HepG2 (cell line): Measurements from ENCODE around the gene STX5. TPM values are rescaled to one million over a fixed set of nuclear protein-coding genes. Genes with fewer than 3 reads are reported as not detected.

Source experiments
- KDM5B ChIP-seq: sonication (generic); formaldehyde crosslinking; IDR thresholded peaks from 2 replicates; pipeline ENCODE4 v1.4.0; 2020; ENCODE audit warnings: missing genetic modification reagents, mild to moderate bottlenecking, borderline replicate concordance
- RAD21 ChIP-seq: fragments of 450-650 bp; formaldehyde crosslinking; IDR thresholded peaks from 2 replicates; pipeline ENCODE4 v1.5.0; 2020; ENCODE audit warnings: mild to moderate bottlenecking
- TAF1 ChIP-seq: sonication (generic); formaldehyde crosslinking; IDR thresholded peaks from 2 replicates; pipeline ENCODE4 v1.4.0; 2020; ENCODE audit warnings: missing genetic modification reagents
- TMF1 ChIP-seq: sonication (generic); formaldehyde crosslinking; IDR thresholded peaks from 2 replicates; pipeline ENCODE4 v1.8.1; 2022; ENCODE audit warnings: low read depth, missing genetic modification reagents
- XBP1 ChIP-seq: sonication (generic); formaldehyde crosslinking; IDR thresholded peaks from 2 replicates; pipeline ENCODE4 v1.5.0; 2020; ENCODE audit warnings: missing genetic modification reagents
- ZNF264 ChIP-seq: sonication (generic); formaldehyde crosslinking; IDR thresholded peaks from 2 replicates; pipeline ENCODE4 v1.4.0; 2020; ENCODE audit warnings: missing genetic modification reagents
- ZNF317 ChIP-seq: sonication (generic); formaldehyde crosslinking; IDR thresholded peaks from 2 replicates; pipeline ENCODE4 v1.5.0; 2020; ENCODE audit warnings: mild to moderate bottlenecking, missing genetic modification reagents
- ZNF432 ChIP-seq: sonication (generic); formaldehyde crosslinking; IDR thresholded peaks from 2 replicates; pipeline ENCODE4 v1.5.0; 2020; ENCODE audit warnings: missing genetic modification reagents, mild to moderate bottlenecking, borderline replicate concordance
- ZNF776 ChIP-seq: sonication (generic); formaldehyde crosslinking; IDR thresholded peaks from 2 replicates; pipeline ENCODE4 v1.4.0; 2020; ENCODE audit warnings: mild to moderate bottlenecking, missing genetic modification reagents
- ZNF788 ChIP-seq: sonication (generic); formaldehyde crosslinking; IDR thresholded peaks from 2 replicates; pipeline ENCODE4 v1.5.0; 2020; ENCODE audit warnings: mild to moderate bottlenecking, missing genetic modification reagents, borderline replicate concordance
- polyA plus RNA-seq, 8 experiments: library from polyadenylated mRNA; depleted of rRNA in 3 of 8; stranded (reverse) in 7 of 8; unstranded in 1 of 8; fragments of >200 nt; fragmentation: Illumina TruSeq in 4 of 8; extraction: Trizol in 4 of 8; gene quantifications; 2 replicates each; pipeline versions ENCODE4 v1.2.1 to v1.2.3, GENCODE V29; 2011 to 2016; ENCODE audit warnings: low read depth in 4 of 8, missing spikeins in 1 of 8, mixed read lengths in 1 of 8; ENCODE audit not compliant: insufficient read depth in 1 of 8
- total RNA-seq, 5 experiments: library from RNA; depleted of rRNA; stranded (reverse); fragments of >200 nt; fragmentation: Illumina TruSeq; extraction: Trizol; gene quantifications; 2 replicates each; pipeline ENCODE4 v1.2.3, GENCODE V29; 2016; ENCODE audit warnings: low read depth in 1 of 5
- TF ChIP-seq, protein P1 (sequence below): sonication (generic); formaldehyde crosslinking; IDR thresholded peaks from 2 replicates; pipeline ENCODE4 v1.4.0; 2020; ENCODE audit warnings: missing genetic modification reagents
- TF ChIP-seq, protein P2 (sequence below): sonication (generic); formaldehyde crosslinking; IDR thresholded peaks from 2 replicates; pipeline ENCODE4 v1.4.0; 2020; ENCODE audit warnings: mild to moderate bottlenecking, low read depth, missing genetic modification reagents
- TF ChIP-seq, protein P3 (sequence below): sonication (generic); formaldehyde crosslinking; IDR thresholded peaks from 2 replicates; pipeline ENCODE4; 2020; ENCODE audit warnings: missing genetic modification reagents, mild to moderate bottlenecking, borderline replicate concordance
- TF ChIP-seq, protein P4 (sequence below), 2 experiments: IDR thresholded peaks; 2 replicates each; pipeline ENCODE4 v1.6.1; 2011 to 2012; ENCODE audit warnings: low read length in 2 of 2, borderline replicate concordance in 1 of 2, low read depth in 1 of 2, mild to moderate bottlenecking in 1 of 2, moderate library complexity in 1 of 2

STX5 gene
- total and polyA plus RNA-seq, 2 of the 13 experiments (the other 11 are each of a cell fraction or from before 2014, with no cell fraction given) = 26.9 to 30.0 TPM

DNA sequence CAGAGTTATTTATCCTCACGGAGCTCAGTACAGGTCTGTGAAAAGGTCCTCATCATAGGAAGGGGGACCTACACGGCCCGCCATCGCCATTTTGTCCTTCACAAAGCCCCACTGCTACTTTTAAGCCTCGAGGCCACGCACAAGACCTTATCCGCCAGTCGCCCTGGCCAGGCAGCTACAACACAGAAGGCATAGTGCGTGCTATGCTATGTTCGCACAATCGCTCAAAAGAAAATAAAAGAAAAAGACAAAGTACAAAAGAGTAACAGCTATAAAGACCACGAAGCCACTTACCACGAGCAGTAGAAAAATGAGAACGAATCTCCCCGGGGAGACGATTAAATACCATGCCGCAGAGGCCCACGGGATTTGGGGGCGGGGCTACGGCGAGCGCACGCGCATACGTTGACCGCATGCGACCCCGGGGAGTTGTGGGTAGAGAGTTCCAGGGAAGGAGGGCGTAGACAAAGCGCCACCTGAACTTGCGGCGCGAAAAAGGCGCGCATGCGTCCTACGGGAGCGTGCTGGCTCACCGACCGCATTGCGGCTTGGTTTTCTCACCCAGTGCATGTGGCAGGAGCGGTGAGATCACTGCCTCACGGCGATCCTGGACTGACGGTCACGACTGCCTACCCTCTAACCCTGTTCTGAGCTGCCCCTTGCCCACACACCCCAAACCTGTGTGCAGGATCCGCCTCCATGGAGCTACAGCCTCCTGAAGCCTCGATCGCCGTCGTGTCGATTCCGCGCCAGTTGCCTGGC is 23.9 kb upstream of the STX5 start (continued):
- TF ChIP-seq TAF1 (CRISPR knock-in tag) (peak; percentile 99), XBP1 (peak; percentile 94; the same call in 1 of the 2 replicates), KDM5B (CRISPR knock-in tag) (peak; percentile 97), ZNF788 (peak; percentile 94), TMF1 (CRISPR knock-in tag) (peak; percentile 82), RAD21 (CRISPR knock-in tag) (peak; percentile 16; the same call in 1 of the 2 replicates), ZNF432 (CRISPR knock-in tag) (0 out of 2 replicates have a peak, but pooled peaks have one; percentile 44), ZNF264 (CRISPR knock-in tag) (peak; percentile 95), ZNF776 (CRISPR knock-in tag) (peak; percentile 72; the same call in 1 of the 2 replicates), ZNF317 (CRISPR knock-in tag) (0 out of 2 replicates have a peak, but pooled peaks have one; percentile 30)
- TF ChIP-seq, protein P1, sequence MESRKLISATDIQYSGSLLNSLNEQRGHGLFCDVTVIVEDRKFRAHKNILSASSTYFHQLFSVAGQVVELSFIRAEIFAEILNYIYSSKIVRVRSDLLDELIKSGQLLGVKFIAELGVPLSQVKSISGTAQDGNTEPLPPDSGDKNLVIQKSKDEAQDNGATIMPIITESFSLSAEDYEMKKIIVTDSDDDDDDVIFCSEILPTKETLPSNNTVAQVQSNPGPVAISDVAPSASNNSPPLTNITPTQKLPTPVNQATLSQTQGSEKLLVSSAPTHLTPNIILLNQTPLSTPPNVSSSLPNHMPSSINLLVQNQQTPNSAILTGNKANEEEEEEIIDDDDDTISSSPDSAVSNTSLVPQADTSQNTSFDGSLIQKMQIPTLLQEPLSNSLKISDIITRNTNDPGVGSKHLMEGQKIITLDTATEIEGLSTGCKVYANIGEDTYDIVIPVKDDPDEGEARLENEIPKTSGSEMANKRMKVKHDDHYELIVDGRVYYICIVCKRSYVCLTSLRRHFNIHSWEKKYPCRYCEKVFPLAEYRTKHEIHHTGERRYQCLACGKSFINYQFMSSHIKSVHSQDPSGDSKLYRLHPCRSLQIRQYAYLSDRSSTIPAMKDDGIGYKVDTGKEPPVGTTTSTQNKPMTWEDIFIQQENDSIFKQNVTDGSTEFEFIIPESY (CRISPR knock-in tag) = peak; percentile 14
- TF ChIP-seq, protein P2, sequence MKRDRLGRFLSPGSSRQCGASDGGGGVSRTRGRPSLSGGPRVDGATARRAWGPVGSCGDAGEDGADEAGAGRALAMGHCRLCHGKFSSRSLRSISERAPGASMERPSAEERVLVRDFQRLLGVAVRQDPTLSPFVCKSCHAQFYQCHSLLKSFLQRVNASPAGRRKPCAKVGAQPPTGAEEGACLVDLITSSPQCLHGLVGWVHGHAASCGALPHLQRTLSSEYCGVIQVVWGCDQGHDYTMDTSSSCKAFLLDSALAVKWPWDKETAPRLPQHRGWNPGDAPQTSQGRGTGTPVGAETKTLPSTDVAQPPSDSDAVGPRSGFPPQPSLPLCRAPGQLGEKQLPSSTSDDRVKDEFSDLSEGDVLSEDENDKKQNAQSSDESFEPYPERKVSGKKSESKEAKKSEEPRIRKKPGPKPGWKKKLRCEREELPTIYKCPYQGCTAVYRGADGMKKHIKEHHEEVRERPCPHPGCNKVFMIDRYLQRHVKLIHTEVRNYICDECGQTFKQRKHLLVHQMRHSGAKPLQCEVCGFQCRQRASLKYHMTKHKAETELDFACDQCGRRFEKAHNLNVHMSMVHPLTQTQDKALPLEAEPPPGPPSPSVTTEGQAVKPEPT = peak; percentile 96
- TF ChIP-seq, protein P3, sequence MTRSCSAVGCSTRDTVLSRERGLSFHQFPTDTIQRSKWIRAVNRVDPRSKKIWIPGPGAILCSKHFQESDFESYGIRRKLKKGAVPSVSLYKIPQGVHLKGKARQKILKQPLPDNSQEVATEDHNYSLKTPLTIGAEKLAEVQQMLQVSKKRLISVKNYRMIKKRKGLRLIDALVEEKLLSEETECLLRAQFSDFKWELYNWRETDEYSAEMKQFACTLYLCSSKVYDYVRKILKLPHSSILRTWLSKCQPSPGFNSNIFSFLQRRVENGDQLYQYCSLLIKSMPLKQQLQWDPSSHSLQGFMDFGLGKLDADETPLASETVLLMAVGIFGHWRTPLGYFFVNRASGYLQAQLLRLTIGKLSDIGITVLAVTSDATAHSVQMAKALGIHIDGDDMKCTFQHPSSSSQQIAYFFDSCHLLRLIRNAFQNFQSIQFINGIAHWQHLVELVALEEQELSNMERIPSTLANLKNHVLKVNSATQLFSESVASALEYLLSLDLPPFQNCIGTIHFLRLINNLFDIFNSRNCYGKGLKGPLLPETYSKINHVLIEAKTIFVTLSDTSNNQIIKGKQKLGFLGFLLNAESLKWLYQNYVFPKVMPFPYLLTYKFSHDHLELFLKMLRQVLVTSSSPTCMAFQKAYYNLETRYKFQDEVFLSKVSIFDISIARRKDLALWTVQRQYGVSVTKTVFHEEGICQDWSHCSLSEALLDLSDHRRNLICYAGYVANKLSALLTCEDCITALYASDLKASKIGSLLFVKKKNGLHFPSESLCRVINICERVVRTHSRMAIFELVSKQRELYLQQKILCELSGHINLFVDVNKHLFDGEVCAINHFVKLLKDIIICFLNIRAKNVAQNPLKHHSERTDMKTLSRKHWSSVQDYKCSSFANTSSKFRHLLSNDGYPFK = peak; percentile 78; the same call in 1 of the 2 replicates
- TF ChIP-seq, protein P4, sequence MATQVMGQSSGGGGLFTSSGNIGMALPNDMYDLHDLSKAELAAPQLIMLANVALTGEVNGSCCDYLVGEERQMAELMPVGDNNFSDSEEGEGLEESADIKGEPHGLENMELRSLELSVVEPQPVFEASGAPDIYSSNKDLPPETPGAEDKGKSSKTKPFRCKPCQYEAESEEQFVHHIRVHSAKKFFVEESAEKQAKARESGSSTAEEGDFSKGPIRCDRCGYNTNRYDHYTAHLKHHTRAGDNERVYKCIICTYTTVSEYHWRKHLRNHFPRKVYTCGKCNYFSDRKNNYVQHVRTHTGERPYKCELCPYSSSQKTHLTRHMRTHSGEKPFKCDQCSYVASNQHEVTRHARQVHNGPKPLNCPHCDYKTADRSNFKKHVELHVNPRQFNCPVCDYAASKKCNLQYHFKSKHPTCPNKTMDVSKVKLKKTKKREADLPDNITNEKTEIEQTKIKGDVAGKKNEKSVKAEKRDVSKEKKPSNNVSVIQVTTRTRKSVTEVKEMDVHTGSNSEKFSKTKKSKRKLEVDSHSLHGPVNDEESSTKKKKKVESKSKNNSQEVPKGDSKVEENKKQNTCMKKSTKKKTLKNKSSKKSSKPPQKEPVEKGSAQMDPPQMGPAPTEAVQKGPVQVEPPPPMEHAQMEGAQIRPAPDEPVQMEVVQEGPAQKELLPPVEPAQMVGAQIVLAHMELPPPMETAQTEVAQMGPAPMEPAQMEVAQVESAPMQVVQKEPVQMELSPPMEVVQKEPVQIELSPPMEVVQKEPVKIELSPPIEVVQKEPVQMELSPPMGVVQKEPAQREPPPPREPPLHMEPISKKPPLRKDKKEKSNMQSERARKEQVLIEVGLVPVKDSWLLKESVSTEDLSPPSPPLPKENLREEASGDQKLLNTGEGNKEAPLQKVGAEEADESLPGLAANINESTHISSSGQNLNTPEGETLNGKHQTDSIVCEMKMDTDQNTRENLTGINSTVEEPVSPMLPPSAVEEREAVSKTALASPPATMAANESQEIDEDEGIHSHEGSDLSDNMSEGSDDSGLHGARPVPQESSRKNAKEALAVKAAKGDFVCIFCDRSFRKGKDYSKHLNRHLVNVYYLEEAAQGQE (IDR thresholded peaks at IDR 0.05; ENCODE audit: borderline replicate concordance in 1 of 2, low read depth in 1 of 2, low read length in 2 of 2) = peak in 1 of 2 experiments; percentile 80; a peak in 2 of 4 replicates
